HFFc6 (cell line): ENCODE measurements around the gene KRTAP1-1. TPM values are rescaled to one million over a fixed set of nuclear protein-coding genes. Genes with fewer than 3 reads are reported as not detected.
A peak's percentile ranks its signal among the peaks of the same experiment; 100 is the strongest.
"Not testable (repeated sequence)": the region's sequence is repeated elsewhere in the genome, so short reads cannot be mapped to it uniquely, and the experiment has no call there.

Source experiments
- DNase-seq: peaks from one replicate; pipeline ENCODE4 v3.0.0-alpha.2; 2018
- H3K27ac Mint-ChIP-seq: 2 replicates; pipeline ENCODE4 v1.8.0; 2020; ENCODE audit warnings: mild to moderate bottlenecking, mixed read lengths
- H3K27me3 Mint-ChIP-seq: 2 replicates; pipeline ENCODE4 v1.8.0; 2021; ENCODE audit warnings: mild to moderate bottlenecking, moderate library complexity, mixed read lengths; ENCODE audit not compliant: insufficient read depth
- H3K36me3 Mint-ChIP-seq: 2 replicates; pipeline ENCODE4 v1.8.0; 2021; ENCODE audit warnings: low read depth, mixed read lengths
- H3K4me1 Mint-ChIP-seq: 2 replicates; pipeline ENCODE4 v1.8.0; 2020; ENCODE audit warnings: low read depth, mixed read lengths
- H3K4me3 Mint-ChIP-seq: 2 replicates; pipeline ENCODE4 v1.8.0; 2020; ENCODE audit warnings: mild to moderate bottlenecking, moderate library complexity, mixed read lengths
- H3K9me3 Mint-ChIP-seq: 2 replicates; pipeline ENCODE4 v1.8.0; 2020; ENCODE audit warnings: mild to moderate bottlenecking, mixed read lengths
- CTCF ChIP-seq: fragments of 200-600 bp; sonication (generic); IDR thresholded peaks from 2 replicates; pipeline ENCODE4 v1.5.0; 2021; ENCODE audit warnings: antibody characterized with exemption, mild to moderate bottlenecking
- total RNA-seq, 6 experiments: library from RNA; stranded (reverse); fragmentation: NEBNext Ultra II Directional; extraction: Animal tissue kit (Norgen Biotek cat#: 25700); gene quantifications; 2 replicates in 1 of 6; 3 replicates in 5 of 6; pipeline ENCODE4 v1.2.3, GENCODE V29; 2021

Gene KRTAP1-1
- total RNA-seq, 6 experiments from 2014 or later, result 0.21 to 1.1 (median 0.50) TPM

- Mint-ChIP-seq H3K9me3 (no peaks in the 10 kb centered on the region), H3K4me3 (no peak overlapping the region), H3K36me3 (peaks cover 5% of the 10 kb centered on the region), H3K27ac (peak overlapping the region; percentile 93), H3K27me3 (peaks cover 6% of the 10 kb centered on the region), H3K4me1 (peaks cover 84% of the 10 kb centered on the region)
- no peak for TF ChIP-seq CTCF
- no peak for DNase-seq
These were observed 23.1 kb upstream of the KRTAP1-1 start for GRCh38 chr17:41064301-41064700.

GRCh38 chr17:41063449-41063848 is 22.2 kb upstream of the KRTAP1-1 start:
- Mint-ChIP-seq H3K27ac (peak overlapping the region; percentile 93), H3K36me3 (peaks cover 5% of the 10 kb centered on the region), H3K27me3 (peaks cover 6% of the 10 kb centered on the region), H3K9me3 (no peaks in the 10 kb centered on the region), H3K4me3 (no peak overlapping the region; the same call in 1 of the 2 replicates), H3K4me1 (peaks cover 93% of the 10 kb centered on the region)
- no peak for DNase-seq
- no peak for TF ChIP-seq CTCF

GRCh38 chr17:41061964-41062363 is 20.7 kb upstream of the KRTAP1-1 start:
- DNase-seq, result peak; percentile 93
- TF ChIP-seq CTCF, result peak; percentile 19; the same call in 1 of the 2 replicates
- Mint-ChIP-seq H3K9me3 (no peaks in the 10 kb centered on the region), H3K4me3 (peak overlapping the region; percentile 21; the same call in 1 of the 2 replicates), H3K36me3 (peaks cover 13% of the 10 kb centered on the region), H3K4me1 (peaks cover 92% of the 10 kb centered on the region), H3K27ac (peak overlapping the region; percentile 93), H3K27me3 (peaks cover 6% of the 10 kb centered on the region)

- peaks cover 4% of the 10 kb centered on the region for H3K27me3 Mint-ChIP-seq
- H3K4me1 Mint-ChIP-seq, result peaks cover 93% of the 10 kb centered on the region
- peak within 1 kb of the TSS; percentile 93 for H3K27ac Mint-ChIP-seq
- H3K9me3 Mint-ChIP-seq, result no peaks in the 10 kb centered on the region
- peaks cover 8% of the 10 kb centered on the region for H3K36me3 Mint-ChIP-seq
- DNase-seq, result peak; percentile 89
- TF ChIP-seq CTCF, result no peak
- peak within 1 kb of the TSS; percentile 75 for H3K4me3 Mint-ChIP-seq
These were observed 18.9 kb upstream of the KRTAP1-1 start, which contains the start of gene KRTAP2-3 for GRCh38 chr17:41060052-41060604. Gene KRTAP2-3 (minus strand): TSS chr17:41060114. CDS start chr17:41060050, 64 bp downstream.

- not testable (repeated sequence) for H3K9me3 Mint-ChIP-seq, H3K36me3 Mint-ChIP-seq, H3K27me3 Mint-ChIP-seq
- DNase-seq, result peak; percentile 84
- peaks cover 88% of the 10 kb centered on the region for H3K4me1 Mint-ChIP-seq
- peak overlapping the region; percentile 75 for H3K4me3 Mint-ChIP-seq
- H3K27ac Mint-ChIP-seq, result peak overlapping the region; percentile 93
These were observed 18.2 kb upstream of the KRTAP1-1 start for GRCh38 chr17:41059276-41060051.

GRCh38 chr17:41058741-41059140 is 17.5 kb upstream of the KRTAP1-1 start:
- no peak for DNase-seq
- Mint-ChIP-seq H3K27ac (peak overlapping the region; percentile 90), H3K9me3 (peaks cover under 1% of the 10 kb centered on the region; the same call in 1 of the 2 replicates), H3K4me3 (0 out of 2 replicates have a peak overlapping the region, but pooled peaks have one; percentile 75), H3K36me3 (peaks cover 9% of the 10 kb centered on the region), H3K4me1 (peaks cover 88% of the 10 kb centered on the region), H3K27me3 (peaks cover 4% of the 10 kb centered on the region)
- TF ChIP-seq CTCF, result no peak
